GM18499 (cell line): ENCODE results near the gene MSI2.
A peak's percentile ranks its signal among the peaks of the same experiment; 100 is the strongest.

Experiments used
- ATAC-seq: cut with Tn5 transposase; IDR thresholded peaks from one replicate; pipeline ENCODE4 v1.9.1; 2021; ENCODE audit warnings: moderate number of reproducible peaks; ENCODE audit not compliant: insufficient read depth, unreplicated experiment

Gene MSI2

GRCh38 chr17:57708410-57708809, 452.1 kb downstream of the MSI2 start:
- no peak for ATAC-seq

- ATAC-seq, result no peak
Observed at GRCh38 chr17:57713140-57713539, 456.8 kb downstream of the MSI2 start.

GRCh38 chr17:57714665-57715180, 458.4 kb downstream of the MSI2 start:
- ATAC-seq, result no peak

GRCh38 chr17:57715981-57716380, 459.7 kb downstream of the MSI2 start:
- ATAC-seq, result no peak

GRCh38 chr17:57718878-57719277, 462.6 kb downstream of the MSI2 start:
- no peak for ATAC-seq

- ATAC-seq, result no peak
Observed at GRCh38 chr17:57720386-57721035, 464.2 kb downstream of the MSI2 start.

GRCh38 chr17:57721967-57722703, 465.8 kb downstream of the MSI2 start:
- ATAC-seq, result no peak

GRCh38 chr17:57722704-57723043, 466.4 kb downstream of the MSI2 start:
- ATAC-seq, result no peak

- ATAC-seq, result no peak
Observed at GRCh38 chr17:57723427-57724025, 467.2 kb downstream of the MSI2 start.

GRCh38 chr17:57724026-57724728, 467.9 kb downstream of the MSI2 start:
- peak; percentile 51 for ATAC-seq

GRCh38 chr17:57724729-57725125, 468.4 kb downstream of the MSI2 start:
- ATAC-seq, result no peak

GRCh38 chr17:57726213-57726790, 470.0 kb downstream of the MSI2 start:
- ATAC-seq, result no peak

- ATAC-seq, result no peak
Observed at GRCh38 chr17:57726838-57727237, 470.5 kb downstream of the MSI2 start.

- no peak for ATAC-seq
Observed at GRCh38 chr17:57727630-57728175, 471.4 kb downstream of the MSI2 start.

GRCh38 chr17:57730026-57730701, 473.8 kb downstream of the MSI2 start:
- no peak for ATAC-seq

- ATAC-seq, result no peak
Observed at GRCh38 chr17:57732062-57732461, 475.7 kb downstream of the MSI2 start.

GRCh38 chr17:57733085-57733484, 476.8 kb downstream of the MSI2 start:
- ATAC-seq, result no peak
